Ovary (tissue), 9 donors: ENCODE results near the gene CRYGN. TPM values are rescaled to one million over a fixed set of nuclear protein-coding genes. Genes with fewer than 3 reads are reported as not detected.

Experiments used
- DNase-seq, 5 donors: peaks; one replicate each; pipeline ENCODE4 v3.0.0-alpha.2; 2019 to 2020
- H3K27ac ChIP-seq, 2 donors: fragments of 200-600 bp; one replicate each; pipeline versions ENCODE4 v1.5.1 to v1.8.0; 2019 to 2022
- H3K27me3 ChIP-seq: fragments of 200-600 bp; one replicate; pipeline ENCODE4 v1.8.0; 2022
- H3K36me3 ChIP-seq: fragments of 200-600 bp; sonication (generic); one replicate; pipeline ENCODE4 v1.5.1; 2019
- H3K4me1 ChIP-seq: one replicate; pipeline ENCODE4 v1.8.1; 2013; ENCODE audit warnings: mild to moderate bottlenecking, moderate library complexity; ENCODE audit not compliant: insufficient read depth
- H3K4me3 ChIP-seq: fragments of 200-600 bp; sonication (generic); one replicate; pipeline ENCODE4 v1.5.1; 2017
- H3K9me3 ChIP-seq, 2 donors: fragments of 200-600 bp in 1 of 2; sonication (generic) in 1 of 2; one replicate each; pipeline versions ENCODE4 v1.5.1 to v1.8.1; 2013 to 2019; ENCODE audit warnings: mild to moderate bottlenecking in 1 of 2, moderate library complexity in 1 of 2
- EP300 ChIP-seq: sonication (generic); formaldehyde crosslinking; IDR thresholded peaks from one replicate; pipeline ENCODE4 v1.6.1; 2017; ENCODE audit warnings: antibody characterized with exemption
- POLR2A ChIP-seq: fragments of 450-650 bp; IDR thresholded peaks from one replicate; pipeline ENCODE4 v1.6.1; 2017; ENCODE audit warnings: antibody characterized with exemption, mild to moderate bottlenecking, moderate library complexity
- WGBS, 3 donors: extraction: QIAGEN DNeasy Blood & Tissue Kit in 1 of 3; methylation state at CpG; one replicate each; pipeline versions ENCODE4 v1.1.5 to v1.1.7; 2013 to 2017; 5-methylcytosine and 5-hydroxymethylcytosine counted together
- intact Hi-C, 4 donors: fragments of 100-400 bp; cut with DNase I; formaldehyde crosslinking; loops; one replicate each; pipeline versions ENCODE4 v1.11.0 to v1.15.1; 2022 to 2023
- polyA plus RNA-seq, 2 donors: library from polyadenylated mRNA; stranded (reverse); fragments of 200-250 nt in 1 of 2; fragments of 350-450 nt in 1 of 2; fragmentation: Illumina TruSeq in 1 of 2; extraction: RNeasy Lipid Tissue Mini Kit (QIAGEN cat#74804) in 1 of 2; gene quantifications; one replicate each; pipeline ENCODE4 v1.2.3, GENCODE V29; 2013 to 2014
- total RNA-seq, 7 donors: library from RNA; depleted of rRNA in 2 of 7; stranded (reverse); fragments of >200 nt in 2 of 7; fragmentation: NEBNext Ultra II Directional in 3 of 7; extraction: Animal tissue kit (Norgen Biotek cat#: 25700) in 3 of 7; gene quantifications; one replicate each; pipeline versions ENCODE4 v1.1.0 to v1.2.4, GENCODE V29; 2016 to 2023
- TF ChIP-seq, protein P1 (sequence below), 3 donors: fragments of 450-650 bp in 2 of 3; fragments of 200-600 bp in 1 of 3; IDR thresholded peaks; one replicate each; pipeline versions ENCODE4 v1.5.1 to v1.8.0; 2016 to 2022; ENCODE audit warnings: antibody characterized with exemption in 3 of 3, mild to moderate bottlenecking in 1 of 3
- donor health status: DM: no; HTN: no; CAD: no; lungs with moderate emphysema.
- donor health status: DM: no; HTN: no; CAD: no.
- donor health status: Bipolar disorder and iron deficiency.
- donor health status: DM: yes; HTN: yes; CAD: no.
- donor health status: DM: no; HTN: no; CAD: no.
- donor health status: DM: yes; HTN: yes; CAD: no.

CRYGN gene
- total and polyA plus RNA-seq, 9 donors: 0.24 to 2.3 (median 0.67) TPM; not detected in 2

DNA sequence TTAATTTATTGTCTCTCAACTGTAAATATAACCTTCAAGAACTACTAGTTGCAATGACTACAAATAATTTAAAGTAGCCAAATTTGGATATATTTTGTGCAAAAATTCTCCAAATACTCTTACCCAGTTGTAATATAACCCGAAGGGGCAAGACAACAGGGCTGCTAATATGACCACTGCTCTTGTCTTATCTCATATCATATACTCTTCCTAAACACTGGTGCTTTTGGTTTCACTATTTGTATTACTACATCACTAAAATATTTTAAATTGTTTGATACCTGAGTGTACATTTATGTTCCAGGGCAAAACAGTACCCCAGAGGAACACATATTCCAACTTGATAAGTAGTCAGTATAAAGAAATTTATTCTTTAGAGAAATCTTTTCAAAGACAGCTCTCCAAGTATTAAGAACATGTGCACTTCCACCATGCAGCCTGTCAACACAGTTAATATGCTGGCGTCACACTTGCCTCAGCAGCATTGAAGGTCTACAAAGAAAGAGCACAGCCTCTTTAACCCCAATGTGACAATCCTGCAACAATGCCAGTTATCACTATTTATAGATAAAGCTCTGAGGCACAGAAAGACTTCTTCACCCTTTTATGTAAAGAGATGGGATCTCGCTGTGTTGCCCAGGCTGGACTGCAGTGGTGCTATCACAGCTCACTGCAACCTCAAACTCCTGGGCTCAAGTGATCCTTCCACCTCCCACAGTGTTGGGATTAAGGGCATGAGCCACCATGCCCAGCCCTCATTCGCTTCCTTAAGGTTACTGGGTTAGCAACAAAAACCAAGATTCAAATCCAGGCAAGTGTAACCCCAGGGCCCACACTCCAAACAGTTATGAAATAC is 41.9 kb upstream of the CRYGN start:
- H3K36me3 ChIP-seq: no peaks in the 10 kb centered on the region
- H3K4me3 ChIP-seq: no peak overlapping the region
- intact Hi-C loops: no loop called here
- H3K9me3 ChIP-seq: no peaks in the 10 kb centered on the region
- H3K27ac ChIP-seq: no peak overlapping the region
- no peak for DNase-seq
- H3K27me3 ChIP-seq: no peaks in the 10 kb centered on the region
- no peaks in the 10 kb centered on the region for H3K4me1 ChIP-seq
- TF ChIP-seq POLR2A (no peak), EP300 (no peak)
- TF ChIP-seq, protein P1, sequence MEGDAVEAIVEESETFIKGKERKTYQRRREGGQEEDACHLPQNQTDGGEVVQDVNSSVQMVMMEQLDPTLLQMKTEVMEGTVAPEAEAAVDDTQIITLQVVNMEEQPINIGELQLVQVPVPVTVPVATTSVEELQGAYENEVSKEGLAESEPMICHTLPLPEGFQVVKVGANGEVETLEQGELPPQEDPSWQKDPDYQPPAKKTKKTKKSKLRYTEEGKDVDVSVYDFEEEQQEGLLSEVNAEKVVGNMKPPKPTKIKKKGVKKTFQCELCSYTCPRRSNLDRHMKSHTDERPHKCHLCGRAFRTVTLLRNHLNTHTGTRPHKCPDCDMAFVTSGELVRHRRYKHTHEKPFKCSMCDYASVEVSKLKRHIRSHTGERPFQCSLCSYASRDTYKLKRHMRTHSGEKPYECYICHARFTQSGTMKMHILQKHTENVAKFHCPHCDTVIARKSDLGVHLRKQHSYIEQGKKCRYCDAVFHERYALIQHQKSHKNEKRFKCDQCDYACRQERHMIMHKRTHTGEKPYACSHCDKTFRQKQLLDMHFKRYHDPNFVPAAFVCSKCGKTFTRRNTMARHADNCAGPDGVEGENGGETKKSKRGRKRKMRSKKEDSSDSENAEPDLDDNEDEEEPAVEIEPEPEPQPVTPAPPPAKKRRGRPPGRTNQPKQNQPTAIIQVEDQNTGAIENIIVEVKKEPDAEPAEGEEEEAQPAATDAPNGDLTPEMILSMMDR (IDR thresholded peaks at IDR 0.05): no peak
- 83 to 93% (median 91%) methylated on average over 4 of the region's 4 CpGs for whole genome bisulfite sequencing, 3 donors

DNA sequence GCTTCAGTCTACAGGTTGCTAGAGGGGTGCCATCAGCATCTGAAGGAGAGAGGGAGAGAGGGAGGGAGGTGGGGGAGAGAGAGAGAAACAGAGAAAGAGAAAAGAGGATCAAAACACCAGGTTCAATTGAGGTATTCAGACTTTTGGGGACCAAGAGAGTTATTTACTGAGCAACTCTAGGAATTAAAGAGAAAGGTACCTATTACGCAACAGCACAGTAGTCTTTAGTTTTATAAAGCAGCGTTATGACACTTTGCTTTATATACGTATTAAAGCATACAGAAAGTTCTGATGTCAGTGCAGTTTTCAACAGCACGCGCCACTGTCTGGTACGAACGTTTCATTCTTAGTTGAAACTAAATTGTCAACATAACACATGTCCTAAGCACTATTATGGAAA is 37.9 kb upstream of the CRYGN start:
- no peaks in the 10 kb centered on the region for H3K4me1 ChIP-seq
- no peak overlapping the region for H3K27ac ChIP-seq
- TF ChIP-seq EP300 (no peak), POLR2A (no peak)
- TF ChIP-seq, protein P1 (IDR thresholded peaks at IDR 0.05): no peak
- WGBS, 3 donors: 91 to 94% (median 92%) methylated on average over 7 of the region's 7 CpGs
- no peak for DNase-seq
- no peaks in the 10 kb centered on the region for H3K27me3 ChIP-seq
- H3K4me3 ChIP-seq: no peak overlapping the region
- no peaks in the 10 kb centered on the region for H3K36me3 ChIP-seq
- intact Hi-C loops: no loop called here
- H3K9me3 ChIP-seq: no peaks in the 10 kb centered on the region

DNA sequence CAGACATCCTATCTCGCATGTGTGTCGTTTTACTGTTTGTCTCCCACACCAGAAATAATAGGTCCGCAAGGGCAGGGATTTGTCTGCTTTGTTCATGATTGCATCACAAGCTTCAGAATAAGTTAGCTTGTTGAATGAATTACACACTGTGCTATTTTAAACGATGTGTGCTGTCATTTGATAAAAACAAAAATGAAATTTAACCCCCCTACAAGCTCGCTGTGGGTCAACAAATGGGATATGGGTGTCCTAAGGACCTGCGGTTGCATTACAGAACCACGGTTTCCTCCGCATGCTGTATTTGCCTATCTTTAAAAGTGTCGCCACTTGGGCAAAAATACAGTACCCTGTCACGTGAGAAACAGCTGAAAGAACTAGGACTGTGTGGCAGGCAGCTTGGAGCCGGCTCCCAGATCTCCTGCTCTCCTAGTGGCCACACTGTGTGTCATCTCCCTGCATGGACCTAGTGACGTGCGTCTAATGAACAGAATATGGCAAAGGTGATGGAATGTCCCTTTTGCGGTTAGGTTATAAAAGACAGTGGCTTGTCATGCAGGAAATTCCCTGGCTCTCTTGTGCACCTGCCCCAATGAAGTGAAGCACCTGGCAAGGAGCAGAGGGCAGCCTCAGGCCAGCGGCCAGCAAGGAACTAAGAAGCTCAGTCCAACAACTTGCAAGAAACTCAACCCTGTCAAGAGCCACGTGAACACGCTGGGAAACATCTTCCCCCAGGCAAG is 32.9 kb upstream of the CRYGN start:
- intact Hi-C loops: no loop called here
- Histone ChIP-seq H3K27me3 (no peaks in the 10 kb centered on the region), H3K4me1 (no peaks in the 10 kb centered on the region), H3K36me3 (no peaks in the 10 kb centered on the region), H3K27ac (no peak overlapping the region), H3K4me3 (no peak overlapping the region), H3K9me3 (no peaks in the 10 kb centered on the region)
- no peak for TF ChIP-seq POLR2A
- TF ChIP-seq, protein P1 (IDR thresholded peaks at IDR 0.05): no peak
- no peak for TF ChIP-seq EP300
- DNase-seq: no peak
- WGBS, 3 donors: 82 to 91% (median 89%) methylated on average over 17 of the region's 17 CpGs

DNA sequence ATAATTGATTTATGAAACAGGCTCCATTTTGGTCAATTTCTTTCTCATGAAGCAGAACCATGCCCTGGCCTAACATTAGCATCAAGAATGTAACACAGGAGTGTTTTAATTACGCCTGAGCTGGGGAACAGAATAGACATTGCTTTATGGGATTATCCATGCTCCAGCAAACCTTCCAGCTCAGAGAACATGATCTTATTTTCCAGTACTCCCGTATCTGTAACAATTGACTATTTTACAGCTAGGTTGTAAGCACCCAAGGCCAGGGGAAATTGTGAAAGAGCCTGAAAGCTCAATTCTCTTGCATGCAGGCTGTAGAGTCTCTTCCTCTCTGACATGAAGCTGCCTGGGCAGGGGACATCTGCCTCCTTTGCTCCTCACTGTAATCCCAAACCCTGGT is 30.8 kb upstream of the CRYGN start:
- Histone ChIP-seq H3K27ac (no peak overlapping the region), H3K4me1 (no peaks in the 10 kb centered on the region), H3K36me3 (no peaks in the 10 kb centered on the region), H3K4me3 (no peak overlapping the region), H3K9me3 (no peaks in the 10 kb centered on the region), H3K27me3 (no peaks in the 10 kb centered on the region)
- intact Hi-C loops: loop anchor here in 1 of 4 donors (2.0 kb wide), 1 partner anchor 14 kb away; no protein-coding TSS in a partner anchor
- no peak for TF ChIP-seq EP300
- TF ChIP-seq, protein P1 (IDR thresholded peaks at IDR 0.05): no peak
- TF ChIP-seq POLR2A: no peak
- no peak for DNase-seq
- WGBS, 3 donors: 81 to 91% (median 83%) methylated on average over 2 of the region's 2 CpGs
